NCI-H69 (cell line): ENCODE results near the gene GNPNAT1.
"Not testable (repeated sequence)": the region's sequence is repeated elsewhere in the genome, so short reads cannot be mapped to it uniquely, and the experiment has no call there.

Source experiments
- DNase-seq: peaks from one replicate; lab custom pipeline; 2025; lab: John Stamatoyannopoulos, UW

The GNPNAT1 gene

GRCh38 chr14:52729585-52729924 lies 61.9 kb downstream of the GNPNAT1 start:
- no peak for DNase-seq

GRCh38 chr14:52729035-52729434 lies 62.4 kb downstream of the GNPNAT1 start:
- not testable (repeated sequence) for DNase-seq

DNA sequence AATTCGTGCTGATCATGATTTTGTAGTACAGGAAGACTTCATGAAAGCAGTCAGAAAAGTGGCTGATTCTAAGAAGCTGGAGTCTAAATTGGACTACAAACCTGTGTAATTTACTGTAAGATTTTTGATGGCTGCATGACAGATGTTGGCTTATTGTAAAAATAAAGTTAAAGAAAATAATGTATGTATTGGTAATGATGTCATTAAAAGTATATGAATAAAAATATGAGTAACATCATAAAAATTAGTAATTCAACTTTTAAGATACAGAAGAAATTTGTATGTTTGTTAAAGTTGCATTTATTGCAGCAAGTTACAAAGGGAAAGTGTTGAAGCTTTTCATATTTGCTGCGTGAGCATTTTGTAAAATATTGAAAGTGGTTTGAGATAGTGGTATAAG lies 63.9 kb downstream of the GNPNAT1 start:
- DNase-seq: not testable (repeated sequence)
